ENCODE data around the gene SERPINA1. TPM values are rescaled to one million over a fixed set of nuclear protein-coding genes. Genes with fewer than 3 reads are reported as not detected.
A peak's percentile ranks its signal among the peaks of the same experiment; 100 is the strongest.

The SERPINA1 gene
- total and polyA plus RNA-seq, 2 of the 13 experiments (the other 11 are each of a cell fraction or from before 2014, with no cell fraction given) = 3,266 to 11,015 TPM

DNA sequence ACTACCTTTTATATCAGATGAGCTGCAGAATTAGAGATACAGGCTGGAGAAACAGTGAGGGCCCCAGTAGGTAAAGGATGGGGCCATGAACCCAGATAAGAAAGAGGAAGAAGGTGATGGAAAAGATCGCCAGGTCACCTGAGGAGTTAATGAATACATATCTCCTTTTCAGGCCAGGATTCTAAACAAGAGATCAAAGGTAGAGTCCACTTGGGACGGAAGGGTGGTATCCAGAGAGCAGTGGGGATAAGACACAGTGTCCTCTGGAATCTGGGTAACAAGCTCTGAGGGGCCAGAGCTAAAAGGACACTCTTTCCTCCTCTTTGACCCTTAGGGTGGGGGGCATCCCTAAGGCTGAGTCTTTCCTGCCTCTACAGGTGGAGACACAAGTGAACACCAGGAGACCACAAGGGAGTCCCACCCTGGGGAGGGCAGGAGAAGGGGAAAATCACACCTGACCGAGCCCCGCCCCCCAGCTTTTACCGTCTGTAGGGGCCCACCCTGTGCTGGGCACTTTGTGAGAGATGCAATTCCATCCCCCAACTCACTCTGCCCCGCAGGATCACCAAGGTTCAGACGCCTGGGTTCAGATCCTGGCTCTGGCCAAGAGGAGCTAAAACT, 27.3 kb downstream of the SERPINA1 start (continued):
- TF ChIP-seq, protein P1, sequence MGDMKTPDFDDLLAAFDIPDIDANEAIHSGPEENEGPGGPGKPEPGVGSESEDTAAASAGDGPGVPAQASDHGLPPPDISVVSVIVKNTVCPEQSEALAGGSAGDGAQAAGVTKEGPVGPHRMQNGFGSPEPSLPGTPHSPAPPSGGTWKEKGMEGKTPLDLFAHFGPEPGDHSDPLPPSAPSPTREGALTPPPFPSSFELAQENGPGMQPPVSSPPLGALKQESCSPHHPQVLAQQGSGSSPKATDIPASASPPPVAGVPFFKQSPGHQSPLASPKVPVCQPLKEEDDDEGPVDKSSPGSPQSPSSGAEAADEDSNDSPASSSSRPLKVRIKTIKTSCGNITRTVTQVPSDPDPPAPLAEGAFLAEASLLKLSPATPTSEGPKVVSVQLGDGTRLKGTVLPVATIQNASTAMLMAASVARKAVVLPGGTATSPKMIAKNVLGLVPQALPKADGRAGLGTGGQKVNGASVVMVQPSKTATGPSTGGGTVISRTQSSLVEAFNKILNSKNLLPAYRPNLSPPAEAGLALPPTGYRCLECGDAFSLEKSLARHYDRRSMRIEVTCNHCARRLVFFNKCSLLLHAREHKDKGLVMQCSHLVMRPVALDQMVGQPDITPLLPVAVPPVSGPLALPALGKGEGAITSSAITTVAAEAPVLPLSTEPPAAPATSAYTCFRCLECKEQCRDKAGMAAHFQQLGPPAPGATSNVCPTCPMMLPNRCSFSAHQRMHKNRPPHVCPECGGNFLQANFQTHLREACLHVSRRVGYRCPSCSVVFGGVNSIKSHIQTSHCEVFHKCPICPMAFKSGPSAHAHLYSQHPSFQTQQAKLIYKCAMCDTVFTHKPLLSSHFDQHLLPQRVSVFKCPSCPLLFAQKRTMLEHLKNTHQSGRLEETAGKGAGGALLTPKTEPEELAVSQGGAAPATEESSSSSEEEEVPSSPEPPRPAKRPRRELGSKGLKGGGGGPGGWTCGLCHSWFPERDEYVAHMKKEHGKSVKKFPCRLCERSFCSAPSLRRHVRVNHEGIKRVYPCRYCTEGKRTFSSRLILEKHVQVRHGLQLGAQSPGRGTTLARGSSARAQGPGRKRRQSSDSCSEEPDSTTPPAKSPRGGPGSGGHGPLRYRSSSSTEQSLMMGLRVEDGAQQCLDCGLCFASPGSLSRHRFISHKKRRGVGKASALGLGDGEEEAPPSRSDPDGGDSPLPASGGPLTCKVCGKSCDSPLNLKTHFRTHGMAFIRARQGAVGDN (CRISPR knock-in tag; IDR thresholded peaks at IDR 0.05) = peak; percentile 57
- TF ChIP-seq, protein P2, sequence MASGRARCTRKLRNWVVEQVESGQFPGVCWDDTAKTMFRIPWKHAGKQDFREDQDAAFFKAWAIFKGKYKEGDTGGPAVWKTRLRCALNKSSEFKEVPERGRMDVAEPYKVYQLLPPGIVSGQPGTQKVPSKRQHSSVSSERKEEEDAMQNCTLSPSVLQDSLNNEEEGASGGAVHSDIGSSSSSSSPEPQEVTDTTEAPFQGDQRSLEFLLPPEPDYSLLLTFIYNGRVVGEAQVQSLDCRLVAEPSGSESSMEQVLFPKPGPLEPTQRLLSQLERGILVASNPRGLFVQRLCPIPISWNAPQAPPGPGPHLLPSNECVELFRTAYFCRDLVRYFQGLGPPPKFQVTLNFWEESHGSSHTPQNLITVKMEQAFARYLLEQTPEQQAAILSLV (CRISPR knock-in tag; IDR thresholded peaks at IDR 0.05; ENCODE audit: borderline replicate concordance) = no peak
- peak; percentile 64 for TF ChIP-seq FOXA3 (CRISPR knock-in tag; IDR thresholded peaks at IDR 0.05)
- TF ChIP-seq, protein P3, sequence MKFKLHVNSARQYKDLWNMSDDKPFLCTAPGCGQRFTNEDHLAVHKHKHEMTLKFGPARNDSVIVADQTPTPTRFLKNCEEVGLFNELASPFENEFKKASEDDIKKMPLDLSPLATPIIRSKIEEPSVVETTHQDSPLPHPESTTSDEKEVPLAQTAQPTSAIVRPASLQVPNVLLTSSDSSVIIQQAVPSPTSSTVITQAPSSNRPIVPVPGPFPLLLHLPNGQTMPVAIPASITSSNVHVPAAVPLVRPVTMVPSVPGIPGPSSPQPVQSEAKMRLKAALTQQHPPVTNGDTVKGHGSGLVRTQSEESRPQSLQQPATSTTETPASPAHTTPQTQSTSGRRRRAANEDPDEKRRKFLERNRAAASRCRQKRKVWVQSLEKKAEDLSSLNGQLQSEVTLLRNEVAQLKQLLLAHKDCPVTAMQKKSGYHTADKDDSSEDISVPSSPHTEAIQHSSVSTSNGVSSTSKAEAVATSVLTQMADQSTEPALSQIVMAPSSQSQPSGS (CRISPR knock-in tag; IDR thresholded peaks at IDR 0.05) = 0 out of 2 replicates have a peak, but pooled peaks have one; percentile 27
- TF ChIP-seq TARDBP (CRISPR knock-in tag; IDR thresholded peaks at IDR 0.05) = 0 out of 2 replicates have a peak, but pooled peaks have one; percentile 30
- TF ChIP-seq, protein P4, sequence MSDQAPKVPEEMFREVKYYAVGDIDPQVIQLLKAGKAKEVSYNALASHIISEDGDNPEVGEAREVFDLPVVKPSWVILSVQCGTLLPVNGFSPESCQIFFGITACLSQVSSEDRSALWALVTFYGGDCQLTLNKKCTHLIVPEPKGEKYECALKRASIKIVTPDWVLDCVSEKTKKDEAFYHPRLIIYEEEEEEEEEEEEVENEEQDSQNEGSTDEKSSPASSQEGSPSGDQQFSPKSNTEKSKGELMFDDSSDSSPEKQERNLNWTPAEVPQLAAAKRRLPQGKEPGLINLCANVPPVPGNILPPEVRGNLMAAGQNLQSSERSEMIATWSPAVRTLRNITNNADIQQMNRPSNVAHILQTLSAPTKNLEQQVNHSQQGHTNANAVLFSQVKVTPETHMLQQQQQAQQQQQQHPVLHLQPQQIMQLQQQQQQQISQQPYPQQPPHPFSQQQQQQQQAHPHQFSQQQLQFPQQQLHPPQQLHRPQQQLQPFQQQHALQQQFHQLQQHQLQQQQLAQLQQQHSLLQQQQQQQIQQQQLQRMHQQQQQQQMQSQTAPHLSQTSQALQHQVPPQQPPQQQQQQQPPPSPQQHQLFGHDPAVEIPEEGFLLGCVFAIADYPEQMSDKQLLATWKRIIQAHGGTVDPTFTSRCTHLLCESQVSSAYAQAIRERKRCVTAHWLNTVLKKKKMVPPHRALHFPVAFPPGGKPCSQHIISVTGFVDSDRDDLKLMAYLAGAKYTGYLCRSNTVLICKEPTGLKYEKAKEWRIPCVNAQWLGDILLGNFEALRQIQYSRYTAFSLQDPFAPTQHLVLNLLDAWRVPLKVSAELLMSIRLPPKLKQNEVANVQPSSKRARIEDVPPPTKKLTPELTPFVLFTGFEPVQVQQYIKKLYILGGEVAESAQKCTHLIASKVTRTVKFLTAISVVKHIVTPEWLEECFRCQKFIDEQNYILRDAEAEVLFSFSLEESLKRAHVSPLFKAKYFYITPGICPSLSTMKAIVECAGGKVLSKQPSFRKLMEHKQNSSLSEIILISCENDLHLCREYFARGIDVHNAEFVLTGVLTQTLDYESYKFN (CRISPR knock-in tag; conservative IDR thresholded peaks at IDR 0.05) = peak; percentile 89
- TF ChIP-seq GTF3A (CRISPR knock-in tag; conservative IDR thresholded peaks at IDR 0.05) = no peak
- peak; percentile 79; the same call in 1 of the 2 replicates for TF ChIP-seq PHF21A (CRISPR knock-in tag; IDR thresholded peaks at IDR 0.05)
- TF ChIP-seq HNRNPLL (IDR thresholded peaks at IDR 0.05; ENCODE audit: low read depth, low read length, poor library complexity, severe bottlenecking) = no peak
- TF ChIP-seq, protein P5, sequence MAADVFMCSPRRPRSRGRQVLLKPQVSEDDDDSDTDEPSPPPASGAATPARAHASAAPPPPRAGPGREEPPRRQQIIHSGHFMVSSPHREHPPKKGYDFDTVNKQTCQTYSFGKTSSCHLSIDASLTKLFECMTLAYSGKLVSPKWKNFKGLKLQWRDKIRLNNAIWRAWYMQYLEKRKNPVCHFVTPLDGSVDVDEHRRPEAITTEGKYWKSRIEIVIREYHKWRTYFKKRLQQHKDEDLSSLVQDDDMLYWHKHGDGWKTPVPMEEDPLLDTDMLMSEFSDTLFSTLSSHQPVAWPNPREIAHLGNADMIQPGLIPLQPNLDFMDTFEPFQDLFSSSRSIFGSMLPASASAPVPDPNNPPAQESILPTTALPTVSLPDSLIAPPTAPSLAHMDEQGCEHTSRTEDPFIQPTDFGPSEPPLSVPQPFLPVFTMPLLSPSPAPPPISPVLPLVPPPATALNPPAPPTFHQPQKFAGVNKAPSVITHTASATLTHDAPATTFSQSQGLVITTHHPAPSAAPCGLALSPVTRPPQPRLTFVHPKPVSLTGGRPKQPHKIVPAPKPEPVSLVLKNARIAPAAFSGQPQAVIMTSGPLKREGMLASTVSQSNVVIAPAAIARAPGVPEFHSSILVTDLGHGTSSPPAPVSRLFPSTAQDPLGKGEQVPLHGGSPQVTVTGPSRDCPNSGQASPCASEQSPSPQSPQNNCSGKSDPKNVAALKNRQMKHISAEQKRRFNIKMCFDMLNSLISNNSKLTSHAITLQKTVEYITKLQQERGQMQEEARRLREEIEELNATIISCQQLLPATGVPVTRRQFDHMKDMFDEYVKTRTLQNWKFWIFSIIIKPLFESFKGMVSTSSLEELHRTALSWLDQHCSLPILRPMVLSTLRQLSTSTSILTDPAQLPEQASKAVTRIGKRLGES (CRISPR knock-in tag; IDR thresholded peaks at IDR 0.05; ENCODE audit: borderline replicate concordance) = no peak
- no peak for TF ChIP-seq ZNF20 (CRISPR knock-in tag; IDR thresholded peaks at IDR 0.05)
- TF ChIP-seq, protein P6, sequence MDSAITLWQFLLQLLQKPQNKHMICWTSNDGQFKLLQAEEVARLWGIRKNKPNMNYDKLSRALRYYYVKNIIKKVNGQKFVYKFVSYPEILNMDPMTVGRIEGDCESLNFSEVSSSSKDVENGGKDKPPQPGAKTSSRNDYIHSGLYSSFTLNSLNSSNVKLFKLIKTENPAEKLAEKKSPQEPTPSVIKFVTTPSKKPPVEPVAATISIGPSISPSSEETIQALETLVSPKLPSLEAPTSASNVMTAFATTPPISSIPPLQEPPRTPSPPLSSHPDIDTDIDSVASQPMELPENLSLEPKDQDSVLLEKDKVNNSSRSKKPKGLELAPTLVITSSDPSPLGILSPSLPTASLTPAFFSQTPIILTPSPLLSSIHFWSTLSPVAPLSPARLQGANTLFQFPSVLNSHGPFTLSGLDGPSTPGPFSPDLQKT (CRISPR knock-in tag; IDR thresholded peaks at IDR 0.05; ENCODE audit: borderline replicate concordance) = no peak
- TF ChIP-seq ZBTB7B (CRISPR knock-in tag; IDR thresholded peaks at IDR 0.05) = peak; percentile 70; the same call in 1 of the 2 replicates
